ENCODE measurements around the gene NPIPB6. TPM values are rescaled to one million over a fixed set of nuclear protein-coding genes. Genes with fewer than 3 reads are reported as not detected.

Gene NPIPB6
- total RNA-seq, 1 experiment from 2014 or later: 2.1 TPM

- Histone ChIP-seq H3K79me2 (ENCODE audit: insufficient read depth, low read length) (no peaks in the 10 kb centered on the region), H3K36me3 (ENCODE audit: control insufficient read depth in 1 of 2, insufficient read depth in 2 of 2, low read length in 2 of 2) (no peaks in the 10 kb centered on the region), H3K9me3 (ENCODE audit: control insufficient read depth in 1 of 2, insufficient read depth in 1 of 2, low read depth in 1 of 2, low read length in 2 of 2) (no peaks in the 10 kb centered on the region), H3K9me2 (ENCODE audit: insufficient read depth) (no peaks in the 10 kb centered on the region), H3K4me2 (ENCODE audit: low read length) (no peak overlapping the region), H3K4me3 (replicated peaks in 1 of 2; ENCODE audit: low read depth in 1 of 2, low read length in 2 of 2) (no peak overlapping the region), H4K20me1 (ENCODE audit: insufficient read depth) (no peaks in the 10 kb centered on the region), H3K9ac (ENCODE audit: low read length) (no peak overlapping the region), H3K27ac (ENCODE audit: low read depth, low read length) (no peak overlapping the region), H3K4me1 (ENCODE audit: control insufficient read depth in 1 of 2, insufficient read depth in 2 of 2, low read length in 2 of 2) (no peaks in the 10 kb centered on the region), H2AFZ (ENCODE audit: low read depth, low read length, poor library complexity, severe bottlenecking) (no peak overlapping the region), H3K27me3 (ENCODE audit: insufficient read depth, low read length) (no peaks in the 10 kb centered on the region)
- DNase-seq (ENCODE audit: low read depth, low spot score) (no peak), ATAC-seq (no peak)
- ChIA-PET POLR2A (no interaction called here), RAD21 (ENCODE audit: low non-redundant PET in 1 of 2, low total read pairs in 2 of 2, uncharacterized antibody in 2 of 2, unreplicated experiment in 2 of 2) (no interaction called here), CTCF (no interaction called here)
- TF ChIP-seq FOSL1 (IDR thresholded peaks at IDR 0.05; ENCODE audit: low read depth) (no peak), RAD21 (IDR thresholded peaks at IDR 0.05; ENCODE audit: low read depth) (no peak), CEBPB (IDR thresholded peaks at IDR 0.05; ENCODE audit: low read depth) (no peak), CBX3 (IDR thresholded peaks at IDR 0.05; ENCODE audit: low read depth) (no peak), ELF1 (IDR thresholded peaks at IDR 0.05; ENCODE audit: borderline replicate concordance, low read depth) (no peak)
- no TSS peak for BruUV-seq (replicated peaks)
- intact Hi-C loops (cut with micrococcal nuclease): no loop called here
Observed at GRCh38 chr16:28301154-28301553, 62.2 kb downstream of the NPIPB6 start.

- no peak overlapping the region for H3K27ac ChIP-seq (ENCODE audit: low read depth, low read length)
- no peaks in the 10 kb centered on the region; a peak in 1 of 4 replicates for H3K36me3 ChIP-seq (ENCODE audit: control insufficient read depth in 1 of 2, insufficient read depth in 2 of 2, low read length in 2 of 2)
- no peak overlapping the region for H3K4me2 ChIP-seq (ENCODE audit: low read length)
- no peak overlapping the region for H2AFZ ChIP-seq (ENCODE audit: low read depth, low read length, poor library complexity, severe bottlenecking)
- no peaks in the 10 kb centered on the region for H3K79me2 ChIP-seq (ENCODE audit: insufficient read depth, low read length)
- no peak overlapping the region for H3K9ac ChIP-seq (ENCODE audit: low read length)
- DNase-seq (ENCODE audit: low read depth, low spot score) (no peak), ATAC-seq (no peak)
- no peak overlapping the region for H3K4me3 ChIP-seq (replicated peaks in 1 of 2; ENCODE audit: low read depth in 1 of 2, low read length in 2 of 2)
- no TSS peak for BruUV-seq (replicated peaks)
- no peaks in the 10 kb centered on the region for H4K20me1 ChIP-seq (ENCODE audit: insufficient read depth)
- ChIA-PET CTCF (no interaction called here), RAD21 (ENCODE audit: low non-redundant PET in 1 of 2, low total read pairs in 2 of 2, uncharacterized antibody in 2 of 2, unreplicated experiment in 2 of 2) (no interaction called here), POLR2A (no interaction called here)
- H3K9me3 ChIP-seq (ENCODE audit: control insufficient read depth in 1 of 2, insufficient read depth in 1 of 2, low read depth in 1 of 2, low read length in 2 of 2): no peaks in the 10 kb centered on the region
- TF ChIP-seq REST (IDR thresholded peaks at IDR 0.05; ENCODE audit: low read depth) (no peak), POLR2AphosphoS5 (IDR thresholded peaks at IDR 0.05; ENCODE audit: low read depth, low read length) (no peak), ELF1 (IDR thresholded peaks at IDR 0.05; ENCODE audit: borderline replicate concordance, low read depth) (no peak), EZH2 (IDR thresholded peaks at IDR 0.05) (no peak), FOSL1 (IDR thresholded peaks at IDR 0.05; ENCODE audit: low read depth) (no peak), ATF3 (IDR thresholded peaks at IDR 0.05) (no peak), SP1 (IDR thresholded peaks at IDR 0.05; ENCODE audit: low read depth) (no peak), TCF7L2 (IDR thresholded peaks at IDR 0.05; ENCODE audit: borderline replicate concordance, extremely low read depth, insufficient read depth, insufficient read length) (no peak), SRF (IDR thresholded peaks at IDR 0.05; ENCODE audit: low read depth) (no peak), EGR1 (IDR thresholded peaks at IDR 0.05; ENCODE audit: low read depth) (no peak), JUND (IDR thresholded peaks at IDR 0.05) (no peak)
- no peaks in the 10 kb centered on the region for H3K27me3 ChIP-seq (ENCODE audit: insufficient read depth, low read length)
- H3K9me2 ChIP-seq (ENCODE audit: insufficient read depth): no peaks in the 10 kb centered on the region
- no peaks in the 10 kb centered on the region for H3K4me1 ChIP-seq (ENCODE audit: control insufficient read depth in 1 of 2, insufficient read depth in 2 of 2, low read length in 2 of 2)
- intact Hi-C loops (cut with micrococcal nuclease): no loop called here
Observed at GRCh38 chr16:28300327-28300726, 63.0 kb downstream of the NPIPB6 start.
